H54 (cell line): ENCODE results near the gene GSTA4.
A peak's percentile ranks its signal among the peaks of the same experiment; 100 is the strongest.

Experiments used
- DNase-seq: peaks from one replicate; pipeline ENCODE4 v3.0.0; 2011; ENCODE audit warnings: low spot score, mixed read lengths; ENCODE audit not compliant: insufficient read length
- FAIRE-seq: peaks from 3 replicates; lab custom pipeline; 2011; peaks lifted over from hg19 to GRCh38; lab: Jason Lieb, UNC
- POLR2A ChIP-seq: IDR thresholded peaks from 2 replicates; pipeline ENCODE4 v1.6.1; 2011; ENCODE audit warnings: low read depth, mild to moderate bottlenecking, low read length

The GSTA4 gene

DNA sequence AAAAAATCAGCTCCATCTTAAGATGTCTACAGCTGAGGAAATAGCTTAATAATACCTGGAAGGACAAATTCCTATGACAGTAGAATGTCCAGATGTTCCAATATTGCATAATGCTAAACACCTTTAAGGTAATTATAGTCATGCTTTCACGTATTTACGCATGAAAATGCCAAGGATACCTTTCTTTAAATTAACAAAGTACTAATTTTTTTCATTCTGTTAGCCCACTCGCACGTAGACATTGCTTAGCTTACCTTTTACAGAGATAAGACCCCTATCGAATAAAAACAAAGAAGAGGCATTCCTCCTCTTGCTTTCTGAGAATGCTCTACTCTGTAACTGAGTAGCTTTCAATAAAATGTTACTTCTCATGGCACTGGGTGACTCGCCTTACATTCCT, 4.4 kb upstream of the GSTA4 start:
- DNase-seq (no peak), FAIRE-seq (no peak)
- TF ChIP-seq POLR2A = no peak

DNA sequence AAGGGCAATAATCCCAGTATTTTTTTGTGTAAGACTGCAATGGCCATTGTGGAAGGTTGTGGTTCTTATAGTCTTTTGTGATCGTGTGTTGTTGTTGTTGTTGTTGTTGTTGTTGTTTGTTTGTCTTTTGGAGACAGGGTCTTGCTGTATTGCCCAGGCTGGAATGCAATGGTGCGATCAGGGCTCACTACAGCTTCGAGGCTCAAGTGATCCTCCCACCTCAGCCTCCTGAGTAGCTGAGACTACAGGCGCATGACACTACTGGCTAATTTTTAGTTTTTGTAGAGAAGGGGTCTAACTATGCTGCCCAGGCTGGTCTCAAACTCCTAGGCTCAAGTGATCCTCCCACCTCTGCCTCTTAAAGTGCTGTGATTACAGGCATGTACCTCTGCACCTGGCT, 3.5 kb upstream of the GSTA4 start:
- FAIRE-seq = no peak
- DNase-seq = no peak
- TF ChIP-seq POLR2A = no peak

GRCh38 chr6:52995913-52996645, 995 bp upstream of the GSTA4 start:
- DNase-seq (no peak), FAIRE-seq (no peak)
- no peak for TF ChIP-seq POLR2A

DNA sequence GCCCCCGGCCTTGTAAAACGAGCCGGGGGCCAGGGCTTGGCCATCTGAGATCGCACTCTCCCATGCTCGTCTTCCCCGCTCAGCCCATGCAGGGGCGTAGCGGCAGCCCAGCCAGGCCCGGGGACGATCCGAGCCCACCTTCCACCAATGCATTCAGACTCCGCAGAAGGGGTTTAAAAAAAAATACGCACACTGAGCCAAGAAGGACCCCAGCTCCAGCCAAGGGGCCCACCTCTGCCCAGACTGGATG, 320 bp downstream of the GSTA4 start:
- no peak for TF ChIP-seq POLR2A
- FAIRE-seq (no peak), DNase-seq (no peak)

GRCh38 chr6:52994031-52994838, 849 bp downstream of the GSTA4 start:
- no peak for DNase-seq
- TF ChIP-seq POLR2A = no peak

DNA sequence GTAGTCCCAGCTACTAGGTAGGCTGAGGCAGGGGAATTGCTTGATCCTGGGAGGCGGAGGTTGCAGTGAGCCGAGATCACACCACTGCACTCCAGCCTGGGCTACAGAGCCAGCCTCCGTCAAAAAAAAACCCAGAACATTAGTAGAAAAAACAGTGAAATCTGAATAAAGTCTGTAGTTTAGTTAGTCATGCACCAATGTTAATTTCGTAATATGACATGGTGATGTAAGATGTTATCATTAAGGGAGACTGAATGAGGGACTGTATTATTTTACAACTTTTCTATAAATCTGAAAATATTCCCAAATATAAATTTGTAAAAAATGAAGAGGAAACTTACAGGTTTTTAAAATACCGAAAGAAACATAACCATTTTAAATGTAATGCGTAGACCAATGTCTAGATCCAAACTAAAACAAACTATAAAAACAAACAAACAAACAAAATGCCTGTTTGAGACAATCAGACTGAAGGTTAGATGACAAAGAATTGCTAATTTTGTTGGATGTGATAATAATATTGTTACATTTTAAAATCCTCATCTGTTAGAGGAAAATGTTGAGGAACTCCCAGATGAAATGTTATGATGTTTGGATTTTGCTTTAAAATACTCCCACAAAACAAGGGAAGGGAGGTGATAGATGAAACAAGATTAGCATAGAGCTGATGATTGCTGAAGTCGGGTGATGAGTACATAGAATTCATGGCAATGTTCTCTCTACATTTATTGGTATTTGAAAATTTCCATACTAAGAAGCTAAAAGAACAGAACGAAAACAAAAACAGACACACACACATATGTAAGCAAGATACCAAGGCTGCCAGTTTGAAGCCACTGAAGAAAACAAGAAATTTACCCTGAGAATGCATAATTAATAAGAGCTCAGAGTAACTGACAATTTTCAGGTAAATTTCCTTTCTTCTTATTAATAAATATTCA, 1.8 kb downstream of the GSTA4 start:
- DNase-seq = no peak
- TF ChIP-seq POLR2A = no peak
- FAIRE-seq = no peak

More at GRCh38 chr6:52994031-52994838, 849 bp downstream of the GSTA4 start:
- FAIRE-seq = no peak

DNA sequence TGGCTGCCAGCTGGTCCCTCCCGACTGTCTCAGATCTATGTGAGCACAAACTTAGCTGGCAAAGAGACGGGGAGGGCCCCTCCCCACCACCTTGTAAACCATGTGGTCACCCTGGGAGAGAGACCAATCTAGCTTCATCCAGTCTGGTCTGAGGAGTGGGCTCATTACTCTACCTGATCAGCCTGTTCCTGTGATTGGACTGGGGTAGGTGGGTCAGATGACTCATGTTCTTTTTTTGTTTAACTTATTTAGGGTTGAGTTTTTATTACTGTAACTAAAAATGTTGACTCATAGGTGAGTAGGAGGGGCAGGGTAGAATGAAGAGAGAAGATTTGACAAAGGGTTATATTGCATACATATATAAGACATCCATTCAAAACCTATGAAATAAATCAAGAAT, 4.7 kb downstream of the GSTA4 start:
- DNase-seq (no peak), FAIRE-seq (no peak)
- no peak for TF ChIP-seq POLR2A

GRCh38 chr6:52985228-52985627, 9.9 kb downstream of the GSTA4 start:
- FAIRE-seq (no peak), DNase-seq (no peak)
- no peak for TF ChIP-seq POLR2A

- DNase-seq (no peak), FAIRE-seq (peak; percentile 52)
Measured at GRCh38 chr6:52984247-52984646, 10.8 kb downstream of the GSTA4 start.

GRCh38 chr6:52983159-52983848, 11.8 kb downstream of the GSTA4 start:
- FAIRE-seq (no peak), DNase-seq (no peak)
- no peak for TF ChIP-seq POLR2A

More at GRCh38 chr6:52984247-52984646, 10.8 kb downstream of the GSTA4 start:
- TF ChIP-seq POLR2A = no peak

DNA sequence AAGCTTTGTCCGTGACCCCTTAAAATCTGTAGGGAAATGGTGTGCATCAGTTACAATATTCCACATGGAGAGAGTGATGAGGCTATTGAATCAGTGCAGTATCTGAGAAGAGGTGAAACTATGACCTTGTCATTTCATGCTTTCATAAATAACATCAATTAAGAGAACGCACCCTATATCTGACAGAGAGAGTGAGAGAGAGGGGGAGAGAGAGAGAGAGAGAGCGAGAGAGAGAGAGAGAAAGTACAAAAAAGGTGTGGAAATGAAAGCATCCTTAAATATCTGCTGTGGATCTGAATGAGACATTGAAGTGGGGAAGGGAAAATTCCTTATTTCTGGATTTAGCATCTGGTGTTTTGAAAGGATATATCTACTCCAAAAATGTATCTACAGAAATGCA, 12.4 kb downstream of the GSTA4 start:
- TF ChIP-seq POLR2A = no peak
- no peak for FAIRE-seq
- no peak for DNase-seq

GRCh38 chr6:52981222-52981900, 13.7 kb downstream of the GSTA4 start:
- no peak for FAIRE-seq
- no peak for DNase-seq
- TF ChIP-seq POLR2A = no peak

DNA sequence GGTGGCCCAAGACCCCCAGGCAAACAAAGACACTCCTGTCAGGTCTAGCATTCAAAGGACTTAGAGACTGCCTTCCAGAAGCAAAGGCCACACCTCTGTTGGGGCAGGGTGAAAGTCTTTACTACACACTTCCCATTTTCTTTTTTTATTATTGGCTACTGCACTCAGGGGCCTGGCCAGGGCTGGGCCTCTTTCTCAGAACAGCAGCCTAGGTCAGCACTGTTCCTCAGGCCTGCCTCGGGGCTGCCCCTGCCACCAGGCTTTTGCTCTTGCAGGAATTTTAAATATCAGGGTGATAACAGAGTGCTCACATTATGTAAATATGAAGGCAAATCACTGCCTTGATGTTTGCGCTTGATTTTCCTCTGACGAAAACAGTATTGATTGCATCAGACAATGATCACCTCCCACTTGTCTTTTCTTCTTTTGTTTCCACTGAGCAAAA, 18.5 kb downstream of the GSTA4 start:
- TF ChIP-seq POLR2A = no peak
- DNase-seq (no peak), FAIRE-seq (no peak)
